ENCODE measurements around the gene TMEM37.

Gene TMEM37

GRCh38 chr2:119434664-119435063 is 3.0 kb downstream of the TMEM37 start:
- no peak for DNase-seq (ENCODE audit: low read depth)

GRCh38 chr2:119435081-119435952 is 3.7 kb downstream of the TMEM37 start:
- no peak for DNase-seq (ENCODE audit: low read depth)

- no peak for DNase-seq (ENCODE audit: low read depth)
Measured at GRCh38 chr2:119435953-119436297, 4.3 kb downstream of the TMEM37 start.

- DNase-seq (ENCODE audit: low read depth): no peak
Measured at GRCh38 chr2:119436993-119437772, 5.5 kb downstream of the TMEM37 start.

- DNase-seq (ENCODE audit: low read depth): no peak
Measured at GRCh38 chr2:119438128-119438656, 6.5 kb downstream of the TMEM37 start.

GRCh38 chr2:119438726-119439284 is 7.2 kb downstream of the TMEM37 start:
- DNase-seq (ENCODE audit: low read depth): no peak

- DNase-seq (ENCODE audit: low read depth): no peak
Measured at GRCh38 chr2:119439574-119440500, 8.2 kb downstream of the TMEM37 start.

- DNase-seq (ENCODE audit: low read depth): no peak
Measured at GRCh38 chr2:119440501-119440870, 8.8 kb downstream of the TMEM37 start.

GRCh38 chr2:119440873-119441272 is 9.2 kb downstream of the TMEM37 start:
- no peak for DNase-seq (ENCODE audit: low read depth)

GRCh38 chr2:119441376-119442225 is 9.9 kb downstream of the TMEM37 start:
- no peak for DNase-seq (ENCODE audit: low read depth)

GRCh38 chr2:119442226-119442619 is 10.6 kb downstream of the TMEM37 start:
- no peak for DNase-seq (ENCODE audit: low read depth)

GRCh38 chr2:119442850-119443249 is 11.2 kb downstream of the TMEM37 start:
- no peak for DNase-seq (ENCODE audit: low read depth)

- DNase-seq (ENCODE audit: low read depth): no peak
Measured at GRCh38 chr2:119446037-119446436, 14.4 kb downstream of the TMEM37 start.

GRCh38 chr2:119448427-119449141 is 16.9 kb downstream of the TMEM37 start:
- DNase-seq (ENCODE audit: low read depth): no peak

- no peak for DNase-seq (ENCODE audit: low read depth)
Measured at GRCh38 chr2:119449521-119449920, 17.9 kb downstream of the TMEM37 start.

GRCh38 chr2:119451336-119452050 is 19.8 kb downstream of the TMEM37 start:
- no peak for DNase-seq (ENCODE audit: low read depth)

GRCh38 chr2:119453972-119454593 is 22.4 kb downstream of the TMEM37 start:
- DNase-seq (ENCODE audit: low read depth): no peak

GRCh38 chr2:119455066-119455718 is 23.5 kb downstream of the TMEM37 start:
- no peak for DNase-seq (ENCODE audit: low read depth)
